Mesenchymal stem cell (in vitro differentiated cells and primary cell): ENCODE data around the gene B3GALT6.

ENCODE experiments used
- DNase-seq: peaks from one replicate; pipeline ENCODE4 v3.0.0-alpha.2; 2013
- H2AFZ ChIP-seq: one replicate; pipeline ENCODE4 v1.6.1; 2013; ENCODE audit warnings: low read depth, mild to moderate bottlenecking, control low read depth, inconsistent platforms, low read length, moderate library complexity
- H2AK5ac ChIP-seq: 2 replicates; pipeline ENCODE4 v1.6.1; 2013; ENCODE audit warnings: low read length, moderate library complexity, mild to moderate bottlenecking, inconsistent platforms; ENCODE audit not compliant: severe bottlenecking
- H2BK120ac ChIP-seq: one replicate; pipeline ENCODE4 v1.6.1; 2013; ENCODE audit warnings: low read depth, mild to moderate bottlenecking, inconsistent platforms, low read length, moderate library complexity
- H2BK12ac ChIP-seq, 2 experiments: one replicate each; pipeline ENCODE4 v1.6.1; 2013; ENCODE audit warnings: inconsistent platforms in 2 of 2, low read length in 2 of 2, mild to moderate bottlenecking in 2 of 2, moderate library complexity in 2 of 2, control low read depth in 1 of 2
- H2BK15ac ChIP-seq: one replicate; pipeline ENCODE4 v1.6.1; 2013; ENCODE audit warnings: mild to moderate bottlenecking, low read depth, inconsistent platforms; ENCODE audit not compliant: poor library complexity, severe bottlenecking
- H2BK5ac ChIP-seq: 2 replicates; pipeline ENCODE4 v1.6.1; 2013; ENCODE audit warnings: low read depth, mild to moderate bottlenecking, low read length, control low read depth, inconsistent platforms; ENCODE audit not compliant: poor library complexity, severe bottlenecking
- H3K14ac ChIP-seq, 2 experiments: one replicate each; pipeline ENCODE4 v1.6.1; 2013; ENCODE audit warnings: inconsistent platforms in 2 of 2, low read length in 2 of 2, control low read depth in 1 of 2, mild to moderate bottlenecking in 1 of 2, moderate library complexity in 1 of 2
- H3K18ac ChIP-seq, 2 experiments: one replicate each; pipeline ENCODE4 v1.6.1; 2013; ENCODE audit warnings: inconsistent platforms in 2 of 2, low read length in 2 of 2, control low read depth in 1 of 2, low read depth in 1 of 2, mild to moderate bottlenecking in 1 of 2
- H3K23ac ChIP-seq, 2 experiments: one replicate each; pipeline ENCODE4 v1.6.1; 2013; ENCODE audit warnings: inconsistent platforms in 2 of 2, low read length in 2 of 2, mild to moderate bottlenecking in 2 of 2, moderate library complexity in 2 of 2, control low read depth in 1 of 2
- H3K27ac ChIP-seq: 2 replicates; pipeline ENCODE4 v1.5.1; 2013; ENCODE audit warnings: mild to moderate bottlenecking, moderate library complexity, low read length, control low read depth, inconsistent platforms; ENCODE audit not compliant: poor library complexity, severe bottlenecking
- H3K27me3 ChIP-seq, 2 experiments: 2 replicates each; pipeline versions ENCODE4 v1.6.1 to v1.7.0; 2013; ENCODE audit warnings: low read length in 2 of 2, mild to moderate bottlenecking in 2 of 2, moderate library complexity in 2 of 2, control low read depth in 1 of 2, inconsistent platforms in 1 of 2; ENCODE audit not compliant: control insufficient read depth in 1 of 2, insufficient read depth in 1 of 2
- H3K36me3 ChIP-seq, 2 experiments: 2 replicates each; pipeline versions ENCODE4 v1.6.1 to v1.7.0; 2013; ENCODE audit warnings: low read length in 2 of 2, control low read depth in 1 of 2, inconsistent platforms in 1 of 2, low read depth in 1 of 2, mild to moderate bottlenecking in 1 of 2; ENCODE audit not compliant: insufficient read depth in 2 of 2, control insufficient read depth in 1 of 2
- H3K4ac ChIP-seq, 2 experiments: one replicate each; pipeline ENCODE4 v1.6.1; 2013; ENCODE audit warnings: inconsistent platforms in 2 of 2, low read length in 2 of 2, mild to moderate bottlenecking in 2 of 2, moderate library complexity in 2 of 2, control low read depth in 1 of 2, low read depth in 1 of 2
- H3K4me1 ChIP-seq: 2 replicates; pipeline ENCODE4 v1.6.1; 2013; ENCODE audit warnings: low read depth, low read length, control low read depth; ENCODE audit not compliant: control insufficient read depth, insufficient read depth
- H3K4me2 ChIP-seq: 2 replicates; pipeline ENCODE4 v1.6.1; 2013; ENCODE audit warnings: low read length, mild to moderate bottlenecking, inconsistent platforms; ENCODE audit not compliant: poor library complexity, severe bottlenecking
- H3K4me3 ChIP-seq, 2 experiments: 2 replicates each; pipeline versions ENCODE4 v1.5.1 to v1.7.0; 2013; ENCODE audit warnings: low read length in 2 of 2, mild to moderate bottlenecking in 2 of 2, control low read depth in 1 of 2, low read depth in 1 of 2; ENCODE audit not compliant: insufficient read depth in 1 of 2
- H3K79me1 ChIP-seq: replicated peaks from 2 replicates; pipeline ENCODE4 v1.6.1; 2013; ENCODE audit warnings: mild to moderate bottlenecking, control low read depth, low read length, inconsistent platforms; ENCODE audit not compliant: poor library complexity, severe bottlenecking
- H3K9ac ChIP-seq: 2 replicates; pipeline ENCODE4 v1.7.0; 2013; ENCODE audit warnings: mild to moderate bottlenecking, low read length, moderate library complexity
- H3K9me3 ChIP-seq: 2 replicates; pipeline ENCODE4 v1.7.0; 2013; ENCODE audit warnings: mild to moderate bottlenecking, low read length; ENCODE audit not compliant: control insufficient read depth
- H4K8ac ChIP-seq: one replicate; pipeline ENCODE4 v1.6.1; 2013; ENCODE audit warnings: inconsistent platforms, mild to moderate bottlenecking, low read length, moderate library complexity
- H4K91ac ChIP-seq: one replicate; pipeline ENCODE4 v1.6.1; 2013; ENCODE audit warnings: mild to moderate bottlenecking, low read length, inconsistent platforms
- WGBS: methylation state at CpG from one replicate; pipeline ENCODE4 v1.1.7; 2013; ENCODE audit warnings: mixed read lengths; 5-methylcytosine and 5-hydroxymethylcytosine counted together

B3GALT6 gene

GRCh38 chr1:1268284-1268682 lies 36.2 kb downstream of the B3GALT6 start:
- Histone ChIP-seq H3K79me1 (peaks cover 2% of the 10 kb centered on the region), H3K4me2 (no peak overlapping the region), H3K27ac (no peak overlapping the region), H3K14ac (no peak overlapping the region), H3K18ac (no peak overlapping the region), H3K36me3 (peaks cover 42 to 45% of the 10 kb centered on the region in 2 experiments), H2AFZ (no peak overlapping the region), H2BK5ac (no peak overlapping the region), H2BK15ac (no peak overlapping the region), H3K4me1 (peaks cover 54% of the 10 kb centered on the region), H3K9ac (no peak overlapping the region), H4K91ac (no peak overlapping the region), H3K4me3 (no peak overlapping the region), H3K4ac (no peak overlapping the region), H3K27me3 (no peaks in the 10 kb centered on the region), H2BK120ac (no peak overlapping the region), H3K9me3 (no peaks in the 10 kb centered on the region), H2AK5ac (no peak overlapping the region), H4K8ac (no peak overlapping the region), H2BK12ac (no peak overlapping the region), H3K23ac (peak overlapping the region in 1 of 2 experiments; percentile 14)
- WGBS = 98% methylated on average over 13 of the region's 13 CpGs
- DNase-seq = no peak

DNA sequence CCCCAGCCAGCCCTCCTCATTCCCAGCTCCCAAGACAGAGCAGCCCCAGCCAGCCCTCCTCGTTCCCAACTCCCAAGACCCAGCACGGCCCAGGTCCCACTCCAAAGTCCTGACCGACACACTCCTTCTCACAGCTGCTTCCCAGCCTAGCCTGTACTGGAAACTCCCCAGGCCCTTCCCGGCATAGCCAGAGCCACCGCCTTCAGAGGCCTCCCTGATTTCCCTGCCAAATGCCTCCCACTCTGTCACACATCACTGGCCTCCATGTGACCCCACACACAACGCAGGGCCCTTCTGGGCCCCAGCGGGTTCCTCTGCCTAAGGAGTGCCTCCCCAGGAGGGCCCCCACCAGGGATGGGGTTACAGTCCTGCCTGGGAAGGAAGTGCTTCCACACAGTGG lies 38.8 kb downstream of the B3GALT6 start:
- no peak overlapping the region for H2BK120ac ChIP-seq
- no peak for DNase-seq
- H3K4me1 ChIP-seq = peaks cover 59% of the 10 kb centered on the region
- H2BK12ac ChIP-seq = no peak overlapping the region
- H4K8ac ChIP-seq = peak overlapping the region; percentile 30
- peaks cover 23 to 38% of the 10 kb centered on the region in 2 experiments for H3K36me3 ChIP-seq
- peak overlapping the region; percentile 58 for H3K4me2 ChIP-seq
- no peak overlapping the region for H4K91ac ChIP-seq
- H3K27me3 ChIP-seq = no peaks in the 10 kb centered on the region
- H3K14ac ChIP-seq = no peak overlapping the region
- H3K79me1 ChIP-seq = peaks cover 14% of the 10 kb centered on the region
- WGBS = 98% methylated on average over 7 of the region's 7 CpGs
- H3K4me3 ChIP-seq = peak overlapping the region in 1 of 2 experiments; percentile 41
- H2BK5ac ChIP-seq = peak overlapping the region; percentile 61
- H3K9ac ChIP-seq = peak overlapping the region; percentile 68
- no peak overlapping the region for H3K18ac ChIP-seq
- peak overlapping the region; percentile 86 for H2AK5ac ChIP-seq
- H2BK15ac ChIP-seq = peak overlapping the region; percentile 54
- no peak overlapping the region for H3K23ac ChIP-seq
- no peak overlapping the region for H3K4ac ChIP-seq
- no peak overlapping the region for H2AFZ ChIP-seq
- H3K27ac ChIP-seq = peak overlapping the region; percentile 79
- H3K9me3 ChIP-seq = no peaks in the 10 kb centered on the region

DNA sequence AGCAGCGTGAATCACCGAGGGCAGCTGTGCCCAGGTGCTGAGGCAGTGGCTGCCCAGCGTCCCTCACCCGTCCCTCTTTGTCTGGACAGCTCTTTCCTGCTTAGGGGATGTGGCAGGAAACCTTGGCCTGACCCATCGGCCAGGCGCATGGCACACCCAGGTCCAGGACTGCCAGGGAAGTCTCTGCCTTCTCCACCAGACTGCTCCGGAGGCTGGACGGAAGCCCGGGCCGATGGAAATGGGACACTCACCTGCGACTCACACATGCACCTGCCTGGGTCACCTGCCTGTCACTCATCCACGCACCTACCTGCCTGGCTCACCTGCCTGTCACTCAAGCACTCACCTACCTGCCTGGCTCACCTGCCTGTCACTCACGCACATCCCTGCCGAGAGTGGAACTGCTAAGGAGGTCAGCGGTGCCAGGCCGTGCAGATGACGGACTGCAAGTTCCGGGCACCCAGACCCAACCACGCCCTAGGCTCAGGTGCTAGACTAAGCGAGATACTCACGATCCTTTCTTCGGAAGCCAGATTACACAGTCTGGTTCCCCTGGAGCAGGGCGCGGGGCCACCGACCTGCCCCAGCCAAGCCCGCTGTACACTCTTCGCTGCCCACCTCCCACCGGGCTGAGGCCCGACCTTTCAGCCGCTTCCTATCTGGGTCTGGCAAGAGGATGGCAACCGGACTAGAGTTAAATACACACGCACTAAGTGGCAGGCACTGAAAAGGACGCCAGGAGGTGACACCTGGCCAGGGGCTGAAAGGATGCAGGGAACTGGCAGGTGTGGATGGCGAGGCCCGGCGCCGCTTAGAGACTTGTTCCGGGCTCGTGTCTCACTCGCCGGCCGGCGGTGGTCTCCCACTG lies 40.5 kb downstream of the B3GALT6 start:
- peak overlapping the region; percentile 94 to 95 for H3K18ac ChIP-seq
- H3K9me3 ChIP-seq = no peaks in the 10 kb centered on the region
- H3K27me3 ChIP-seq = no peaks in the 10 kb centered on the region
- peak overlapping the region; percentile 89 for H3K4me2 ChIP-seq
- H4K8ac ChIP-seq = no peak overlapping the region
- peak overlapping the region in 1 of 2 experiments; percentile 91 for H3K23ac ChIP-seq
- peak overlapping the region; percentile 85 for H2BK5ac ChIP-seq
- H3K27ac ChIP-seq = peak overlapping the region; percentile 2
- peak overlapping the region; percentile 92 for H4K91ac ChIP-seq
- H3K4me1 ChIP-seq = peaks cover 56% of the 10 kb centered on the region
- H2AK5ac ChIP-seq = peak overlapping the region; percentile 50
- H3K14ac ChIP-seq = peak overlapping the region in 1 of 2 experiments; percentile 56
- H3K4ac ChIP-seq = peak overlapping the region; percentile 81 to 90
- whole genome bisulfite sequencing = 58% methylated on average over 43 of the region's 43 CpGs
- no peak overlapping the region for H2BK15ac ChIP-seq
- no peak for DNase-seq
- no peak overlapping the region for H2AFZ ChIP-seq
- H3K36me3 ChIP-seq = peaks cover 14 to 29% of the 10 kb centered on the region in 2 experiments
- peak overlapping the region; percentile 97 to 99 for H3K4me3 ChIP-seq
- peaks cover 12% of the 10 kb centered on the region for H3K79me1 ChIP-seq
- no peak overlapping the region for H2BK120ac ChIP-seq
- H3K9ac ChIP-seq = peak overlapping the region; percentile 95
- H2BK12ac ChIP-seq = no peak overlapping the region

DNA sequence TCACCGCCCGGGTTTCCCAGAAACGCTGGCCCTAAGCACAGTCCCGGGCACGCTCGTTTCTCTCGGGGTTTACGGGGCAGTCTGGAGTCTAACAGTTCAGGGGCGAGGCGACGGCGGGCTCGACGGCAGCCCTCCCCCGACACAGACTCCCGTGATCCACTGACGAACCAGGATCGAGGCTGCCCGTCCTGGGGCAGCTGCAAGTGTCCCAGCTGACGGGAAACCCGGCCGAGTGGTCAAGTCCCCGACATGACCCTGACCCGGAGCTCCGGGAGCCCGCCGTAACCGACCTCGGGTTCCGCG lies 41.1 kb downstream of the B3GALT6 start:
- Histone ChIP-seq H3K14ac (peak overlapping the region; percentile 53 to 93), H3K79me1 (peaks cover 12% of the 10 kb centered on the region), H2BK15ac (peak overlapping the region; percentile 6), H3K4me3 (peak overlapping the region; percentile 97 to 99), H3K9me3 (no peaks in the 10 kb centered on the region), H2AFZ (peak overlapping the region; percentile 68), H3K27ac (peak overlapping the region; percentile 2), H2BK120ac (no peak overlapping the region), H3K23ac (peak overlapping the region in 1 of 2 experiments; percentile 85), H4K91ac (peak overlapping the region; percentile 92), H2BK12ac (peak overlapping the region in 1 of 2 experiments; percentile 47), H3K18ac (peak overlapping the region; percentile 94 to 95), H3K36me3 (peaks cover 8 to 23% of the 10 kb centered on the region in 2 experiments), H2BK5ac (peak overlapping the region; percentile 85), H3K9ac (peak overlapping the region; percentile 95), H3K4me2 (peak overlapping the region; percentile 89), H2AK5ac (no peak overlapping the region), H4K8ac (no peak overlapping the region), H3K4ac (peak overlapping the region; percentile 81 to 90), H3K4me1 (peaks cover 55% of the 10 kb centered on the region), H3K27me3 (no peaks in the 10 kb centered on the region)
- under 1% methylated on average over 26 of the region's 31 CpGs for WGBS
- DNase-seq = no peak
